Neural cell (in vitro differentiated cells): ENCODE data around the gene RNF113A. TPM values are rescaled to one million over a fixed set of nuclear protein-coding genes. Genes with fewer than 3 reads are reported as not detected.

ENCODE experiments used
- H2AFZ ChIP-seq: fragments of 200-600, 300-800 bp; sonication (generic), shearing (Covaris generic); 2 replicates; pipeline ENCODE4 v1.6.0; 2014; ENCODE audit warnings: low read depth, mild to moderate bottlenecking, antibody characterized with exemption, low read length, moderate library complexity
- H3F3A ChIP-seq: fragments of 200-600 bp; shearing (Covaris generic); 2 replicates; pipeline ENCODE4 v1.6.1; 2016; ENCODE audit warnings: mild to moderate bottlenecking, moderate library complexity, mixed read lengths, antibody characterized with exemption, low read length; ENCODE audit not compliant: insufficient read depth, poor library complexity, severe bottlenecking
- H3K27ac ChIP-seq: fragments of 200-600, 300-800 bp; sonication (generic), shearing (Covaris generic); 2 replicates; pipeline ENCODE4 v1.5.1; 2014; ENCODE audit warnings: mild to moderate bottlenecking, low read length, moderate library complexity
- H3K27me3 ChIP-seq: fragments of 300-800, 200-600 bp; sonication (generic), shearing (Covaris generic); 2 replicates; pipeline ENCODE4 v1.6.0; 2014; ENCODE audit warnings: mild to moderate bottlenecking, low read depth, low read length, moderate library complexity; ENCODE audit not compliant: insufficient read depth
- H3K36me3 ChIP-seq: fragments of 300-800, 200-600 bp; sonication (generic), shearing (Covaris generic); 2 replicates; pipeline ENCODE4 v1.5.1; 2014; ENCODE audit warnings: mild to moderate bottlenecking, antibody characterized with exemption, low read length, moderate library complexity; ENCODE audit not compliant: insufficient read depth
- H3K4me2 ChIP-seq: fragments of 300-800, 200-600 bp; sonication (generic), shearing (Covaris generic); 2 replicates; pipeline ENCODE4 v1.6.0; 2014; ENCODE audit warnings: mild to moderate bottlenecking, low read length
- H3K4me3 ChIP-seq: fragments of 300-800, 200-600 bp; sonication (generic), shearing (Covaris generic); 2 replicates; pipeline ENCODE4 v1.5.1; 2014; ENCODE audit warnings: mild to moderate bottlenecking, low read length, moderate library complexity
- H3K79me2 ChIP-seq: fragments of 200-600 bp; shearing (Covaris generic); replicated peaks from 2 replicates; pipeline ENCODE4 v1.6.0; 2014; ENCODE audit warnings: mild to moderate bottlenecking, low read length, moderate library complexity; ENCODE audit not compliant: insufficient read depth
- H3K9ac ChIP-seq: fragments of 300-800, 200-600 bp; sonication (generic), shearing (Covaris generic); 2 replicates; pipeline ENCODE4 v1.6.1; 2016; ENCODE audit warnings: mild to moderate bottlenecking, low read length, mixed read lengths
- H3K9me2 ChIP-seq: fragments of 200-600 bp; shearing (Covaris generic); 2 replicates; pipeline ENCODE4 v1.6.1; 2016; ENCODE audit warnings: mild to moderate bottlenecking, low read length, mixed read lengths; ENCODE audit not compliant: insufficient read depth
- H3K9me3 ChIP-seq: fragments of 200-600, 300-800 bp; sonication (generic), shearing (Covaris generic); 2 replicates; pipeline ENCODE4 v1.6.1; 2016; ENCODE audit warnings: mild to moderate bottlenecking, mixed run types, low read length, moderate library complexity, mixed read lengths
- H4K20me1 ChIP-seq: fragments of 200-600 bp; shearing (Covaris generic); 2 replicates; pipeline ENCODE4 v1.6.1; 2016; ENCODE audit warnings: mild to moderate bottlenecking, mixed run types; ENCODE audit not compliant: insufficient read depth
- CTCF ChIP-seq: fragments of 450-650 bp; IDR thresholded peaks from 2 replicates; pipeline ENCODE4 v1.5.1; 2014; ENCODE audit warnings: antibody characterized with exemption, mild to moderate bottlenecking, moderate library complexity; ENCODE audit not compliant: poor library complexity, severe bottlenecking
- EP300 ChIP-seq: fragments of 450-650 bp; conservative IDR thresholded peaks from 2 replicates; pipeline ENCODE4 v1.6.1; 2014; ENCODE audit warnings: antibody characterized with exemption, mild to moderate bottlenecking, moderate library complexity; ENCODE audit not compliant: poor library complexity, severe bottlenecking
- EZH2 ChIP-seq: fragments of 200-600, 300-800 bp; shearing (Covaris generic), sonication (generic); IDR thresholded peaks from 2 replicates; pipeline ENCODE4 v1.6.1; 2014; ENCODE audit warnings: antibody characterized with exemption, low read length, borderline replicate concordance, mild to moderate bottlenecking; ENCODE audit not compliant: insufficient read depth, poor library complexity, severe bottlenecking
- MXI1 ChIP-seq: fragments of 450-650 bp; conservative IDR thresholded peaks from 2 replicates; pipeline ENCODE4 v1.6.1; 2014; ENCODE audit warnings: antibody characterized with exemption, mild to moderate bottlenecking; ENCODE audit not compliant: poor library complexity, severe bottlenecking
- POLR2AphosphoS5 ChIP-seq: IDR thresholded peaks from 2 replicates; pipeline ENCODE4 v1.6.1; 2012
- RAD21 ChIP-seq: fragments of 450-650 bp; conservative IDR thresholded peaks from 2 replicates; pipeline ENCODE4 v1.6.1; 2014; ENCODE audit warnings: antibody characterized with exemption, mild to moderate bottlenecking, moderate library complexity
- REST ChIP-seq: IDR thresholded peaks from 2 replicates; pipeline ENCODE4 v1.6.1; 2012; ENCODE audit warnings: borderline replicate concordance
- SMC3 ChIP-seq: fragments of 450-650 bp; conservative IDR thresholded peaks from 2 replicates; pipeline ENCODE4 v1.6.1; 2014; ENCODE audit warnings: antibody characterized with exemption, mild to moderate bottlenecking, moderate library complexity; ENCODE audit not compliant: poor library complexity
- TAF1 ChIP-seq: IDR thresholded peaks from 2 replicates; pipeline ENCODE4 v1.6.1; 2012; ENCODE audit warnings: low read depth
- polyA plus RNA-seq: library from polyadenylated mRNA; depleted of rRNA; stranded (reverse); fragments of >200 nt; gene quantifications from 2 replicates; pipeline ENCODE4 v1.2.3, GENCODE V29; 2014

The RNF113A gene
- polyA plus RNA-seq, 1 donor from 2014 or later = 27.2 TPM

DNA sequence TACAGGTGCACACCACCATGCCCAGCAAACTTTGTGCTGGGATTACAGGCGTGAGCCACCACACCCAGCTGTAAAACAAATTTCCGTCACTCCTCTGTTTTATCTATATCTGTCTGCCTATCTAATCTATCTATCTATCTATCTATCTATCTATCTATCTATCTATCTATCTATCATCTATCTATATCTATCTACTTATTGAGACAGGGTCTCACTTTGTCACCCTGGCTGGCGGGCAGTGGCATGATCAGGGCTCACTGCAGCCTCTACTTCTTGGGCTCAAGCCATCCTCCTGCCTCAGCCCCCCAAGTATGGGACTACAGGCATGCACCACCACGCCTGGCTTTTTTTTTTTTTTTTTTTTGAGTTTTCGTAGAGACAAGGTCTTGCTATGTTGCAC is 44.8 kb upstream of the RNF113A start (continued):
- no peak for TF ChIP-seq CTCF

DNA sequence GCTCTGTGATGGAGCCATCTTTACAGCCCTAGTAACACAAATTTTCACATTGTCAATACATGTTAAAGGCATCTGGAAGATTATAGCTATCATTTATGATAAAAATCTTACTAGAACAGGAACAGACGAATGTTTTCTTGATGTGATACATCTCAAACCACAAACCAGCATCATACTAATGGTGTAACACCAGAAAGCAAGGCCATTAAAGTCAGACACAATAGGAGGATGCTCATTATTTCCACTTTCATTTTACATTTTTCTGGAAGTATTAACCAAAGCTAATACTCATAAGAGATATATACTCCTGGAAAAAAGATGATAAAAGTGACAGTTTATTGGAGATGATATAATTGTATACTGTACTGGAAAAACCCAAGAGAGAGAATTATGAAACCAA is 29.4 kb upstream of the RNF113A start:
- Histone ChIP-seq H3K9me3 (no peaks in the 10 kb centered on the region), H3K9me2 (no peaks in the 10 kb centered on the region), H3K79me2 (no peaks in the 10 kb centered on the region), H3K27me3 (no peaks in the 10 kb centered on the region), H3K36me3 (no peaks in the 10 kb centered on the region), H3K9ac (no peak overlapping the region), H3K4me2 (no peak overlapping the region), H3F3A (no peaks in the 10 kb centered on the region), H4K20me1 (no peaks in the 10 kb centered on the region), H3K27ac (no peak overlapping the region), H3K4me3 (no peak overlapping the region), H2AFZ (no peak overlapping the region)
- TF ChIP-seq MXI1 = no peak
- no peak for TF ChIP-seq POLR2AphosphoS5
- TF ChIP-seq REST = no peak
- no peak for TF ChIP-seq SMC3
- no peak for TF ChIP-seq EP300
- TF ChIP-seq EZH2 = no peak

DNA sequence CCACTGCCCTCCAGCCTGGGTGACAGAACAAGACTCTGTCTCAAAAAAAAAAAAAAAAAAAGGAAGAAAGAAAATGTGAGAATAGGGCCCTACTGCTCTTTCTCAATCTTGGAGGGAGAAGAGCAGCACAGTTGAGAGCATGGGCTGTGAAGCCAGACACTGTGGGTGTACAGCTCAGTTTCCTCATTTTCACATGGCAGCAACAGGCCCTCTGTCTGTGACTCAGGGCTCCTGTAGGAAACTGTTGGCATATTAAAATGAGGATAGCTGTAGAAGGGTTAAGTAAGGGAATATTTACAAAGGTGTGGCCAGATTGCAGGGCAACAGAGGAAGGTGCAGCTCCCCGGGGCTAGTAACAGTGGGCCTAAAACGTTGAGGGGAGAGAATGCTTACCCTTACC is 27.6 kb upstream of the RNF113A start:
- Histone ChIP-seq H3F3A (no peaks in the 10 kb centered on the region), H3K9me2 (no peaks in the 10 kb centered on the region), H4K20me1 (no peaks in the 10 kb centered on the region), H3K9me3 (no peaks in the 10 kb centered on the region), H3K9ac (no peak overlapping the region), H3K4me3 (no peak overlapping the region), H3K27ac (no peak overlapping the region), H3K4me2 (no peak overlapping the region), H3K36me3 (no peaks in the 10 kb centered on the region), H3K79me2 (no peaks in the 10 kb centered on the region), H2AFZ (no peak overlapping the region), H3K27me3 (no peaks in the 10 kb centered on the region)
- no peak for TF ChIP-seq SMC3
- no peak for TF ChIP-seq CTCF
- no peak for TF ChIP-seq RAD21
- TF ChIP-seq REST = no peak
- no peak for TF ChIP-seq EZH2
- TF ChIP-seq TAF1 = no peak
- TF ChIP-seq MXI1 = no peak
- no peak for TF ChIP-seq POLR2AphosphoS5
- TF ChIP-seq EP300 = no peak
